GM12801 (cell line): ENCODE measurements around the gene VTI1A.

ENCODE experiments used
- TF ChIP-seq, protein P1 (sequence below): IDR thresholded peaks from one replicate; pipeline ENCODE4 v1.5.1; 2011; ENCODE audit warnings: control low read depth; ENCODE audit not compliant: insufficient read length; ENCODE audit errors: extremely low read depth

The VTI1A gene

DNA sequence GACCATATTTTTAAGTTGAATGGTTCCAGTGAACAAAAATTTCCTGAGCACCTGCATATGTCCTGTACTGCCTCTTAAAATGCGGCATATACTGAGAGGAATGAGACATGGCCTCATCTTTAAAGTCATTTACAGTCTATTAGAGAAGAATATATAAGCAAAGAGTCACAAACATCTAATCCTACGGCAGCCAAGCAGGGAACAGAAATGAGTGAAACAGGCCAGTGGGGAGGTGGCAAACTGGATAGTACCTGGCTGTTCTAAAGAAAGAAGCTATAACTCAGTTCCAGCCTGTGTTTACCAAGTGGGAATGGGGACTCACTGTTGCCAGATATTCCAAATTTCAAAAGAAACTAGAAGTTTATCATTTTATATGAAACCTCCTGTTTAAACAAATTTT, 211.4 kb downstream of the VTI1A start:
- TF ChIP-seq, protein P1, sequence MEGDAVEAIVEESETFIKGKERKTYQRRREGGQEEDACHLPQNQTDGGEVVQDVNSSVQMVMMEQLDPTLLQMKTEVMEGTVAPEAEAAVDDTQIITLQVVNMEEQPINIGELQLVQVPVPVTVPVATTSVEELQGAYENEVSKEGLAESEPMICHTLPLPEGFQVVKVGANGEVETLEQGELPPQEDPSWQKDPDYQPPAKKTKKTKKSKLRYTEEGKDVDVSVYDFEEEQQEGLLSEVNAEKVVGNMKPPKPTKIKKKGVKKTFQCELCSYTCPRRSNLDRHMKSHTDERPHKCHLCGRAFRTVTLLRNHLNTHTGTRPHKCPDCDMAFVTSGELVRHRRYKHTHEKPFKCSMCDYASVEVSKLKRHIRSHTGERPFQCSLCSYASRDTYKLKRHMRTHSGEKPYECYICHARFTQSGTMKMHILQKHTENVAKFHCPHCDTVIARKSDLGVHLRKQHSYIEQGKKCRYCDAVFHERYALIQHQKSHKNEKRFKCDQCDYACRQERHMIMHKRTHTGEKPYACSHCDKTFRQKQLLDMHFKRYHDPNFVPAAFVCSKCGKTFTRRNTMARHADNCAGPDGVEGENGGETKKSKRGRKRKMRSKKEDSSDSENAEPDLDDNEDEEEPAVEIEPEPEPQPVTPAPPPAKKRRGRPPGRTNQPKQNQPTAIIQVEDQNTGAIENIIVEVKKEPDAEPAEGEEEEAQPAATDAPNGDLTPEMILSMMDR: no peak

DNA sequence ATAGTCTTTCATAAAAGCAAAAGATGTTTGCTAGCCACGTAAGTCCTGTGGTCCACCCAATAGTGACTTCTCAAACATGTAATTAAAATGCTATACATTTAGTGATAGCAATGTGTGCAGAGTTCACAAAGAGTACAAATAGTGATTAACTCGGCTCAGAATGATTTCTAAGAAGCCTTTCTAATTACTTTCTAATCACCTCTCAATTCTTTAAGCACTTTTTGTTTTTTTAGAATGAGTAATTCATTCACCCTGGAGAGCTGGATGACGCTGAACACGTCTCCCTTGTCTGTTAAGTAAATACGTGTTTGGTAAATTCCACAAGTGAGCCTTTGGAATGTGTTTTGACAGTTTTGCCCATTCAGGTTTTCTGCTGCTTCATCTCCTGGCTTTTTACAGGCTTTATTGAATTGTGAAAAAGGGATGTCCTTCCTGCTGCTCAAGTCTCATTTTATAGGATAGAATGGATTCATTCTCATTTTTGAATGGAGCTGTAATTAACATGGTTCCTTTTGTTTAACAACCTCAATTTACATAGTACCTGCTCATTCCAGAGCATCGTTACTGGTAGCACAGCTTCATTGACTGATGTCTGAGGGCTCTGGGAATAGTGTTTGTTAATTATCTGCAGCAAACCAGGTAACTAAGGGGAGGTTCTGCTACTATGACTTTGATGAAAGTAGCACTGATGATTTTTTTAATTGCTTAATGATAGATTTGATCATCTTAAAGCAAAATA, 212.1 kb downstream of the VTI1A start:
- TF ChIP-seq, protein P1: no peak

DNA sequence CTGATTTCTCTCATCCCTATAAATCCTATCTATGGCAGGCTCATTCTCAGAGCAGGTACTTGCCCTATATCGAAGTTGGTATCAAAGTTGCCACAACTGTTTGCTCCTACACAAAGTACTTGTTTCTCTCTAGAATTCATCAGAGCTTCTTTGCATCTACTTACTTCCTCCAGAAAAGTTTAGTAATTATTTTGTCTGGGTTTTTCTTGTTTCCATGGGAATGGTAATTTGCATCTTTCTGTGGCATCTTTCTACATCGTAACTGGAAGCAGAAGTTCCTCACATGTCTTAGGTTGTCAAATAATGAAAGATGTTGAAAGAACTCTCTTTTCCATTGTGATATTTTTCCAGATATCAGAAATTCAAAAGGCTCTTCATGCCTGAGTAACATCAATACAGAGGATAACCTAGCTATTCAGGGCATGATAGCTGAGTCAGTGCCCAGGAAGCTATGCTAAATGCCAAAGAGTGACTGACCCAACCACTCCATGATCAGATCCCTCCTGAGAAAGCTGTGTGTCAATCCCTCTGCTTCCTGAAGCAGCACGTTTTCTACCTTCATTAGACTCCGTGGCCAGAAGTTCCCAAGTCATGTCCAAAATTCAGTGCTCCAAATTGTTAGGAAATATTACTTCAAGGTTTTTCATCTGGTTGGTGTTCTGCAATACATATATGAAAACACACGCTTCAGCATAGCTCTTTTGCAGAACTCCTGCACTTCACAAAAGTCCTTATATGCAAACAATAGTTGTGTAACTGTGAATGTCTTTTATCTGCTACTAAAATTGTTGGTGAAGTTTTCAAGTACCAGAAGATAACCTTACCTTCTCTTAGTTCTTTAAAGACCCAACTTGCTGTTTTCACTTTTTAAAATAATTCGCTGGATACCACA, 216.5 kb downstream of the VTI1A start:
- TF ChIP-seq, protein P1: no peak

DNA sequence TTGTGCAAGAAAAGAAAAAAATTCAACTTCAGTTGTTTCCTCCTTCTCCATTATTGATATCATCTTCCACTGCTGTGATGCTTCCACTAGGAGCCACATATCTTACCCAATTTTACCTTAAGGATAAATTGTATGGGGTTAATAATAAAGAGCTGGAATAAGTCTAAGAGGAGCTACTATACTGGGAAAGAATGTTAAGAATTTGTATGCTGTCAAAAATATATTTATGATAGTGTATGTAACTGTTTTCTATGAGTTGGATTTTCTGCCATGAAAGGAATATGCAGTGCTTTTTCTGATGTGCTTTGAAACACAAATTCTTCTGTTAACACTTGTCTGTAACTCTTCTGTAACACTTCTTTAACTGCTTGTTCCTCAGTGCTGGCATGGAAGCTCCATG, 219.1 kb downstream of the VTI1A start:
- TF ChIP-seq, protein P1: no peak

DNA sequence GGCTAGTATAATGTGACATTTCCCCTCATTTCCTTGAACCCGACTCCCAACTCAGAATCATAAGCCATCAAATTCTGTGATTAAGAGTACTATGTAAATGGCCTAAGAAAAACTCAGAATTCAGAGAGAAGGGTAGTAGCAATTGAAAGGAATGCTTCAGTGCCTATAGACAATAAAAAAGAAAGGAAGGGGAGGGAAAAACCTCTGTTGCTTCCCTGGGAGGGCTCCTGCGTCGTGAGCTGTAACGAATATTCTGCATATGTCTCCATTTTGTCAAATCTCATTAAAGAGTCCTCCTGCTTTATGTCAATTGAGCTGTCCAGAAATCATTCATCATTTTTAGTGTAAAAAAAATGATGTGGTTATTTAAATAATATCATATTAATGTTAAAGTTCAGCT, 223.0 kb downstream of the VTI1A start:
- TF ChIP-seq, protein P1: no peak

DNA sequence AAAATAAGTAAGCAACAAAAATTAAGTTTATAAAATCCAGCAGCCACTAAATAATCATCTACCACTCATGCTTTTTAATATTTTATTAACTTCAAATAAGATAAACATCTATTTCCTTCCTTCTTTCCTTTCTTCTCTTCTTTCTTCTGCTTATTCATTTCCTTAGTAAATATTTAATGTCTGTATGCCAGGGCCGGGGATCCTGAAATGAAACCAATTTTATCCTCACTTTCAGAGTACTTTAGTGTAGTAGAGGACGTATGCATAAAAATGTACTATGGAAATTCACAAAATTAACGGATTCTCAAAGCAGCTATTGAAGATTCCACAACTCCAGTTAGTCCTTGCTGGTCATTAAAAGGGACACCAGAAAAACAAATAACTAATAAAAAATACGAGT, 224.7 kb downstream of the VTI1A start:
- TF ChIP-seq, protein P1: no peak

DNA sequence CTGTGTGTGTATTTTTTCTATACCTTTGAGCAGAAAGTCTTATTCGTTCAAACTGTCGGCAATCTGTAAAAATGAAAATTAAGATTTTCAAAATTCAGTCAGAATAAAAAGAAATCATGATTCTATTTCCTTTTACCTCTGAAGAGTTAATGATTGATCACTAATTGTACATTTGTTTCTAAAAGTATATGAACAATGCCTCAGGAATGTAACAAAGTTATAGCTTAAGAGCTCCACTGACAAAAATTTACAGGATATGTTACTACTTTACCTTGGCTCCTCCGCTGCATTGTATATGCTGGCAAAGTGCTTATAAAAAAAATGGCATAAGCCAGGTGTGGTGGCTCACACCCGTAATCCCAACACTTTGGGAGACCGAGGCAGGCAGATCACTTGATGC, 225.7 kb downstream of the VTI1A start:
- TF ChIP-seq, protein P1: no peak
